Stimulated activated naive B cell treated with anti-CD40 and anti-IgM and Interleukin-4, amounts not matched to agents 10 μg/mL and 1 μg/mL and 100 μg/mL, for 72 hours (primary cell): ENCODE measurements around the gene BPIFB4.
"Not testable (repeated sequence)": the region's sequence is repeated elsewhere in the genome, so short reads cannot be mapped to it uniquely, and the experiment has no call there.

Experiments
- ATAC-seq, 2 donors: fragments of 150-1000 bp; cut with Tn5 transposase; replicated peaks; 2 replicates each; pipeline ENCODE4 v1.10.0; 2021; ENCODE audit warnings: moderate library complexity in 1 of 2
- DNase-seq: peaks from one replicate; pipeline ENCODE4 v3.0.0; 2021
- H3K27ac Mint-ChIP-seq: one replicate; pipeline ENCODE4 v1.8.0; 2022; ENCODE audit warnings: mild to moderate bottlenecking, mixed read lengths
- H3K27me3 Mint-ChIP-seq, 2 donors: one replicate each; pipeline ENCODE4 v1.8.0; 2022; ENCODE audit warnings: mixed read lengths in 2 of 2
- H3K36me3 Mint-ChIP-seq, 2 donors: one replicate each; pipeline ENCODE4 v1.8.0; 2022; ENCODE audit warnings: mixed read lengths in 2 of 2, mild to moderate bottlenecking in 1 of 2
- H3K4me1 Mint-ChIP-seq, 2 donors: one replicate each; pipeline ENCODE4 v1.8.0; 2022; ENCODE audit warnings: mixed read lengths in 2 of 2, mild to moderate bottlenecking in 1 of 2
- H3K4me3 Mint-ChIP-seq, 2 donors: one replicate each; pipeline ENCODE4 v1.8.0; 2022; ENCODE audit warnings: mild to moderate bottlenecking in 2 of 2, mixed read lengths in 2 of 2, moderate library complexity in 1 of 2
- H3K9me3 Mint-ChIP-seq, 2 donors: one replicate each; pipeline ENCODE4 v1.8.0; 2022; ENCODE audit warnings: mixed read lengths in 2 of 2, mild to moderate bottlenecking in 1 of 2

The BPIFB4 gene

GRCh38 chr20:33086052-33086722 lies 6.7 kb downstream of the BPIFB4 start:
- Mint-ChIP-seq H3K4me3 (no peak overlapping the region), H3K9me3 (no peaks in the 10 kb centered on the region), H3K27me3 (peaks cover 9 to 12% of the 10 kb centered on the region in 2 donors), H3K27ac (no peak overlapping the region), H3K4me1 (no peaks in the 10 kb centered on the region), H3K36me3 (no peaks in the 10 kb centered on the region)
- ATAC-seq (no peak), DNase-seq (no peak)

- Mint-ChIP-seq H3K27ac (no peak overlapping the region), H3K27me3 (peaks cover 9 to 13% of the 10 kb centered on the region in 2 donors), H3K4me3 (no peak overlapping the region), H3K36me3 (no peaks in the 10 kb centered on the region), H3K9me3 (no peaks in the 10 kb centered on the region), H3K4me1 (no peaks in the 10 kb centered on the region)
- ATAC-seq (no peak), DNase-seq (no peak)
These were observed 11.7 kb downstream of the BPIFB4 start for GRCh38 chr20:33091147-33091546.

GRCh38 chr20:33091693-33092092 lies 12.2 kb downstream of the BPIFB4 start:
- DNase-seq (no peak), ATAC-seq (no peak)
- no peak overlapping the region for H3K27ac Mint-ChIP-seq
- no peaks in the 10 kb centered on the region for H3K4me1 Mint-ChIP-seq
- H3K9me3 Mint-ChIP-seq, result no peaks in the 10 kb centered on the region
- H3K36me3 Mint-ChIP-seq, result no peaks in the 10 kb centered on the region
- H3K27me3 Mint-ChIP-seq, result peaks cover 9 to 13% of the 10 kb centered on the region in 2 donors
- H3K4me3 Mint-ChIP-seq, result no peak overlapping the region

GRCh38 chr20:33092361-33092760 lies 12.9 kb downstream of the BPIFB4 start:
- Mint-ChIP-seq H3K4me3 (no peak overlapping the region), H3K27me3 (peaks cover 9 to 13% of the 10 kb centered on the region in 2 donors), H3K36me3 (no peaks in the 10 kb centered on the region), H3K27ac (no peak overlapping the region), H3K9me3 (no peaks in the 10 kb centered on the region), H3K4me1 (no peaks in the 10 kb centered on the region)
- ATAC-seq (no peak), DNase-seq (no peak)

GRCh38 chr20:33093074-33093473 lies 13.6 kb downstream of the BPIFB4 start:
- no peak overlapping the region for H3K27ac Mint-ChIP-seq
- no peak for DNase-seq
- no peaks in the 10 kb centered on the region for H3K36me3 Mint-ChIP-seq
- no peaks in the 10 kb centered on the region for H3K9me3 Mint-ChIP-seq
- peaks cover 9 to 13% of the 10 kb centered on the region in 2 donors for H3K27me3 Mint-ChIP-seq
- no peak for ATAC-seq
- no peaks in the 10 kb centered on the region for H3K4me1 Mint-ChIP-seq
- no peak overlapping the region for H3K4me3 Mint-ChIP-seq

- Mint-ChIP-seq H3K36me3 (no peaks in the 10 kb centered on the region), H3K4me3 (no peak overlapping the region), H3K4me1 (no peaks in the 10 kb centered on the region), H3K27ac (no peak overlapping the region), H3K9me3 (no peaks in the 10 kb centered on the region), H3K27me3 (peaks cover 6 to 10% of the 10 kb centered on the region in 2 donors)
- ATAC-seq (no peak), DNase-seq (no peak)
These were observed 14.1 kb downstream of the BPIFB4 start for GRCh38 chr20:33093582-33093981.

- H3K4me3 Mint-ChIP-seq, result no peak overlapping the region
- DNase-seq, result no peak
- H3K36me3 Mint-ChIP-seq, result no peaks in the 10 kb centered on the region
- ATAC-seq, result no peak
- no peak overlapping the region for H3K27ac Mint-ChIP-seq
- peaks cover 15 to 17% of the 10 kb centered on the region in 2 donors for H3K27me3 Mint-ChIP-seq
- H3K4me1 Mint-ChIP-seq, result no peaks in the 10 kb centered on the region
- no peaks in the 10 kb centered on the region for H3K9me3 Mint-ChIP-seq
These were observed 15.8 kb downstream of the BPIFB4 start for GRCh38 chr20:33095249-33095648.

GRCh38 chr20:33095902-33096584 lies 16.6 kb downstream of the BPIFB4 start:
- not testable (repeated sequence) for H3K27ac Mint-ChIP-seq, H3K9me3 Mint-ChIP-seq, H3K4me1 Mint-ChIP-seq, H3K4me3 Mint-ChIP-seq, H3K36me3 Mint-ChIP-seq
- H3K27me3 Mint-ChIP-seq, result peaks cover 15 to 17% of the 10 kb centered on the region in 2 donors
- DNase-seq, result peak; percentile 33
- peak; percentile 81 to 92 for ATAC-seq

- H3K27ac Mint-ChIP-seq, result no peak overlapping the region
- no peaks in the 10 kb centered on the region for H3K9me3 Mint-ChIP-seq
- peaks cover 15 to 21% of the 10 kb centered on the region in 2 donors for H3K27me3 Mint-ChIP-seq
- no peaks in the 10 kb centered on the region for H3K4me1 Mint-ChIP-seq
- ATAC-seq, result no peak
- H3K36me3 Mint-ChIP-seq, result no peaks in the 10 kb centered on the region
- no peak for DNase-seq
- H3K4me3 Mint-ChIP-seq, result no peak overlapping the region
These were observed 17.6 kb downstream of the BPIFB4 start for GRCh38 chr20:33097001-33097400.

- Mint-ChIP-seq H3K4me1 (no peaks in the 10 kb centered on the region), H3K36me3 (no peaks in the 10 kb centered on the region), H3K4me3 (no peak overlapping the region), H3K27ac (no peak overlapping the region), H3K9me3 (no peaks in the 10 kb centered on the region), H3K27me3 (peaks cover 5 to 31% of the 10 kb centered on the region in 2 donors)
- no peak for ATAC-seq
- no peak for DNase-seq
These were observed 20.5 kb downstream of the BPIFB4 start for GRCh38 chr20:33099843-33100538.

- Mint-ChIP-seq H3K9me3 (no peaks in the 10 kb centered on the region), H3K4me3 (no peak overlapping the region), H3K27me3 (peaks cover 5 to 29% of the 10 kb centered on the region in 2 donors), H3K36me3 (no peaks in the 10 kb centered on the region), H3K27ac (no peak overlapping the region), H3K4me1 (no peaks in the 10 kb centered on the region)
- DNase-seq (no peak), ATAC-seq (no peak)
These were observed 24.1 kb downstream of the BPIFB4 start for GRCh38 chr20:33103556-33103955.

- Mint-ChIP-seq H3K9me3 (no peaks in the 10 kb centered on the region), H3K4me3 (no peak overlapping the region)
These were observed 24.9 kb downstream of the BPIFB4 start for GRCh38 chr20:33104336-33104735.

GRCh38 chr20:33105316-33105924 lies 26.0 kb downstream of the BPIFB4 start:
- Mint-ChIP-seq H3K9me3 (no peaks in the 10 kb centered on the region), H3K36me3 (no peaks in the 10 kb centered on the region), H3K4me1 (no peaks in the 10 kb centered on the region), H3K4me3 (no peak overlapping the region), H3K27ac (no peak overlapping the region), H3K27me3 (peaks cover 0 to 13% of the 10 kb centered on the region in 2 donors)
- ATAC-seq (no peak), DNase-seq (no peak)

More at GRCh38 chr20:33104336-33104735, 24.9 kb downstream of the BPIFB4 start:
- H3K36me3 Mint-ChIP-seq, result no peaks in the 10 kb centered on the region
- DNase-seq (no peak), ATAC-seq (no peak)
- H3K4me1 Mint-ChIP-seq, result no peaks in the 10 kb centered on the region
- no peak overlapping the region for H3K27ac Mint-ChIP-seq
- peaks cover 4 to 21% of the 10 kb centered on the region in 2 donors for H3K27me3 Mint-ChIP-seq

GRCh38 chr20:33106058-33106620 lies 26.7 kb downstream of the BPIFB4 start:
- H3K4me3 Mint-ChIP-seq, H3K9me3 Mint-ChIP-seq, H3K4me1 Mint-ChIP-seq, DNase-seq, H3K36me3 Mint-ChIP-seq, ATAC-seq, H3K27ac Mint-ChIP-seq: not testable (repeated sequence)
- peaks cover 0 to 13% of the 10 kb centered on the region in 2 donors for H3K27me3 Mint-ChIP-seq
